GM21737 (cell line): Measurements from ENCODE around the gene INSYN2B.

Experiments used
- ATAC-seq: cut with Tn5 transposase; IDR thresholded peaks from one replicate; pipeline ENCODE4 v1.9.1; 2021; ENCODE audit warnings: mild to moderate bottlenecking, moderate library complexity; ENCODE audit not compliant: unreplicated experiment

The INSYN2B gene

DNA sequence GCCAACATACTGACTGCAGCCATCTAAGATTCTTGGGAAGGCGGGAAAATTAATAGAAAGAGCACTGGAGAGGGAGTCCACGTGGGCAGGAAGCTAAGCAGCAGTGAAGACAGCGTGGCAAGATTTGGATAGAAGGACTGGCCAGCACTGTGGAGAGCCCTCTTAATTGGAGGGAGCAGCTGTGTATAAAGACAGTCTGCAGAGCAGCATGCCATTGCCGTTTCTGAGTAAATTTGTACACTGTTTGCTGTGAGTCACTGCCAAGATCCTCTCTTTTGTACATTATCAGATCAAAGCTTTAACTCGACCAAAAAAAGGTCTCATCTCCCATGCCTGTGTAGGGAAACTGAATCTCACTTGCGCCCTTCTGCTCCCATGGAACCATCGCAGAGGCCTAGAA is 45.3 kb downstream of the INSYN2B start:
- ATAC-seq, result no peak

DNA sequence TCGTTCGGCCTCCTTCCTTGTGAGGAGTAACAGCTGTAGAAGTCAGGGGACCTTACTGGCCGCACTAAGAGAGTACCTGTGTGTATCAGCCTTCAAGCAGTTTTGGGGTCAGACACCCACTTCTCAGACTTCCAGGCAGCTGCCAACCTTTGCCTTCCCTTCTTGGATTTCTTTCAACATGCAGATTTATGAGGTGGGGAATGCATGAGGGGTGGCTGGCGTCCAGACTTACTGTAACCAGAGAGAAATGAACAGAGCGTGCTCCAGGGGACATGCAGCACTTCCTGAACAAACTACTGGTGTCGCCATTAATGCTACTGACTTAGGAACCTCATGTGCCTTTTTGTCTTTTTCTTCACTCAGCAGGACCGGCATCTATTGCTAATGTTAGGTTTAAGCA is 46.7 kb downstream of the INSYN2B start:
- no peak for ATAC-seq

DNA sequence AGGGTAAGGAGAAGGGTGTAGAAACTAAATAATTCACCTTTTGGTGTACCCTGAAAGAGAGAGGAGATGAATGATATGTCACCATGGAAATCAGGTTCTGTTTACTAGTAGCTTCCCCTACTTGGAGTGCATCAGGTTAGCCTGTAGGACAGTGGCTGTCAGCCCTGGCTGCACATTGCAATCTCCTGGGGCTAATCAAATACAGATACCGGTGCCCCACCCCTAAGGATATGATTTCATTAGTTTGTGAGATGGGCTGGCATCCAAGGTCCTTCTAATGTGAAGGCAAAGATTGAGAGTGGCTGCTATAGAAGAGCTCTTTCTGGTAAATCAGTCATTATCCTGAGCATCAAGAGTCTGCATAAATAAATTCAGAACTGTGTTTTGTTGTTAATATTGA is 47.2 kb downstream of the INSYN2B start:
- no peak for ATAC-seq

DNA sequence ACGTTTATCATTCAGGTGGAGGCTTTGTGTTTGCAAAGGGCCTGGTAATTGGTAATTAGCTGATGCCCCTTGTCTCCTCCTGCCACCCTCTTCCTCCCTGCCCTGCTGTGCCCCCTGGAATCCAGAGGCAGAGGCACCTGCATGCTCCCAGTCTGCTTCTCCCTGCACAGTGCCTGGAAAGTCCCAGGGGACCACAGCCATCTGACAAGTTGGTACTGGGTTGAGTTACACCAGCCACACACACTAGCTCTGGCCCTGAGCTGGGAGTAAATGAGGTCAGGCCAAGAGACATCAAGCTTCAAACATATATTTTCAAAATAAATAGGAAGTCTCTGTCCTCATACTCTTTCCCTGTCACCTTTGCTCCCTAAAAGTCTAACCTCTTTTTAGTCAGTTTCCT is 56.3 kb downstream of the INSYN2B start:
- ATAC-seq, result no peak

DNA sequence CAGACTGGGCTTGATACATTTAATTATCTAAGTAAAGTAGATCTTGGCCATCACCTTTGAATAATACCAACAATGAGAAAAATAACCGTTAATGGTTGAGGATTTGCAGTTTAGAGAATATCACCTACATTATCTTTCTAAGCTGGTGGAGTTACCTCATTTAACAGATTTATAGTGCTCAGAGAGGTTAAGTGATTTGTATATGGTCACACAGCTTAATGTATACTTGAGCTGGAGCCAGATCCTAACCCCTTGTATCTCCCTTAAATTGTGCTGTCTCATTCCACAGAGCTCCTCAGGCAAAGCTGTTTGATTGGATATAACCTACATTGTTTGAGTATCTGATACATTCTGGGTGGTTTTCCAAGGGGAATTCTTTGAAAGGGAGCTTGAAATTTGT is 57.8 kb downstream of the INSYN2B start:
- ATAC-seq, result no peak

DNA sequence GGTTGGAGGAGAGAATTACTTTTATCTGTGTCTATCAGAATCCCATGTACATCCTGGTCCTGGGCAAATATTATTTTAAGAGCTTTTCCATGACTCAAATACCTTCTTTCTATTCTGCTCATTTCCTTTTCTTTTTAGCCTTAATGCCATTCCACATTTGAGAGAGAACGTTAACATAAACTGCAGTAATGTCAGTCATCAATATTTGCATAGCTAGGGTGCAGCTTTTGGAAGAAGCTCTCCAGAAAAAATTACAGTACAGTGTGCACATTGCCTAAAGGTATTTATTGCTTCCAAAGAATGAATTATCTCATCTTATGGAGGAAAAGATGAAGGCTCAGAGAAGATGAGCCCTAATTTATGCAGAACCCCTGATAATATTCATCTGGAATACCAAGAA is 58.3 kb downstream of the INSYN2B start:
- ATAC-seq, result no peak

DNA sequence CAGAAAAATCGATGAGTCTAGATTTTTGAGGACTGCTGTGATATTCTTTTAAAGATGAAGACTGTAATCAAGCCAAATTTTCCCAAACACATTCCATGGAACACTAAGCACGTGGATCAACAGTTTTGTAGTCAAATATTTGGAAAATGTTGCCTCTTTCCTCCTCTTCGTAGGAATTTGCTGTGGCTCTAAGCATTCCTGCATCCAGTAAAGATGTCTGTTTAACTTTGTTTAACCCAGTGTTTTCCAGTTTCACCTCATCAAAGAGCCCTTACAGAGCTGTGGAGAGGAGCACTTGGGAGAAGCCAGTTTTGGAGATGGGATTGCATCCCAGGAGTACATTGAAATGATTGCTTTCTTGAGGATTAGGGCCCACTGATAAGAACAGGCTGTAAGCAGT is 58.9 kb downstream of the INSYN2B start:
- no peak for ATAC-seq

DNA sequence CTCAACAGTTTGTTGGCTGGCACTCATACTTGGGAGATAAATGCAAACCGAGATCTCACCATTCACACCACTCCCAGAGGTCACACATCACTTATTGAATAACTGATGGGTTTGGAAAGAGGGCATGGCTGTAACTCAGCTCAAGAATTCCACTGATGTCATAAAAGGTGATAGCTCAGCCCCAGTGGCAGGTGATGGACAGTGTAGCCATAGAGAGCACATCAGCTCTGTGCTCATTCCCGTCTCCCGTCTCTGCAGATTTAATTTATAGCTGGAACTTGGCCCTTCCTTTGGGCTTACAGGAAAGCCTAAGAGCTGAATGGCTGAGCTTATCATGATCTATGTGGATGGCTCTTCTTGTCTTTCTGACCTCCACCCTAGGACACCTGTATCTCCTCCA is 59.8 kb downstream of the INSYN2B start:
- ATAC-seq, result no peak

DNA sequence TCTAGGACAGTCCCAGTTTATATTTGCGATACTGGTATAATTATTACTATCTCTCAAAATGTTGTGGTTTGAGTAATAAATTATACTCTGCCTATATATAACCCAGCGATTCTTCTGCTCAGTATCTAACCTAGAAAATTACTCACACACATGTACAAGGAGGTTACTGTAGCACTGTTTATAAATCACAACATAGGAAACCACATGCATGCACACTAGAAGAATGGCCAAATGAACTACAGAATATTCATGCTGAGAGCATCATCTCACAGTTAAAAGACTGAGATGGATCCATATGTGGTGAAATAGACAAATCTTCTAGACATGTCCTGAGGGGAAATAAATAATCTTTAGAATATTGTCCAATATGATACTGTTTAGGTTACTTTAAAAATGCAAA is 62.1 kb downstream of the INSYN2B start:
- ATAC-seq, result no peak

DNA sequence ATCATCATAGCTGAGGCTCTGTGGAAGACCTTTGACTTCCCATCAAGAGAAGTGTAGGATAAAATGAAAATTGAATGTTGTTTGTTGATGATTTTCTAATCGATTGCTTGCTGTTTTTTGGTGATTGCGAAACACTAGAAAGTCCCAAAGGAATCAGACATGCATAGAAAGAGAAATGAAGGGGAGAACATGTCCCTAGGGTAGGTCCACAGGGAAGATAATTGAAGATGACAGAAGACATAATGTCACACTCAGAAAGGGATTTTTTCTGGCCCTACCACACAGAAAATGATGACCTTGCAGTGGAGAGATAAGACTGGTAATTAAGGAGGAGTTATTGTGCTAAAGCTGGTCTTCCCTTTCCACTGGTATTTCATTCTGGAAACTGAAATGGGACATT is 62.8 kb downstream of the INSYN2B start:
- no peak for ATAC-seq

DNA sequence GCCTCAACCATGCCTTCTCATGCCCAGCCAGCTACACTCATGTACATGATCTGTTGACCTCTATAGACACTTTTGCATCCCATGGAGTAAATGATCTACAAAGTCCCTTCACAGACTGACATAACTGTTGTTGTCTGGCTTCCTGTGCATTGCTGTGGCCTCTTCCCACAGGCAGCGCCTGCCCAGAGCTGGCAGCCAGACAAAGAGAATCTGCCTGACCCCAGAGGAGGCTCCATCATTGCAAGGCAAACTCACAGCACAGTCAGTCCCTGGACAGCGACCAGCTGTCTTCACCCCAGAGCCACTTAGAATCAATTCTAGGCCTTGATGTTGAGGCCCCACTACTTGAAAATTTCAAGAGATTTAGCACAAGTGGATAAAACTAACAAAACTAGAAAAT is 65.5 kb downstream of the INSYN2B start:
- no peak for ATAC-seq

DNA sequence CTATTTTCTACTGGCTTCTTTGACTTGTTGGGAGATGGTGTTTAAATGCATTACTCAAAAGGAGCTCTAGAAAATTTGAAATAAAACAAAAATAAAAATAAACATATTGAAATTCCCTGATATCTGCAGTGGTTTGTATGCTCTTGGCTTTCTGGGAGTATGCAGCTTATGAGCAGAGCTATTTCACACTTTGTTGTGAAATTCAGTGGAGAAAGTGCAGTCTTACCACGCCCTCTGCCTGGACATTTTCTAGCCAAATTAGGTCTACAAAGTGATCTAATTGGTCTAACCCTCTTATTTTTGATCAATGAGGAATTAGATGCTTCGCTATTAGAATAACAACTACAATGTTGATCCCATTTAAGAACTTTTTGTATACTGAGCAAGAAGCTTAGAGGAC is 66.8 kb downstream of the INSYN2B start:
- ATAC-seq, result no peak

DNA sequence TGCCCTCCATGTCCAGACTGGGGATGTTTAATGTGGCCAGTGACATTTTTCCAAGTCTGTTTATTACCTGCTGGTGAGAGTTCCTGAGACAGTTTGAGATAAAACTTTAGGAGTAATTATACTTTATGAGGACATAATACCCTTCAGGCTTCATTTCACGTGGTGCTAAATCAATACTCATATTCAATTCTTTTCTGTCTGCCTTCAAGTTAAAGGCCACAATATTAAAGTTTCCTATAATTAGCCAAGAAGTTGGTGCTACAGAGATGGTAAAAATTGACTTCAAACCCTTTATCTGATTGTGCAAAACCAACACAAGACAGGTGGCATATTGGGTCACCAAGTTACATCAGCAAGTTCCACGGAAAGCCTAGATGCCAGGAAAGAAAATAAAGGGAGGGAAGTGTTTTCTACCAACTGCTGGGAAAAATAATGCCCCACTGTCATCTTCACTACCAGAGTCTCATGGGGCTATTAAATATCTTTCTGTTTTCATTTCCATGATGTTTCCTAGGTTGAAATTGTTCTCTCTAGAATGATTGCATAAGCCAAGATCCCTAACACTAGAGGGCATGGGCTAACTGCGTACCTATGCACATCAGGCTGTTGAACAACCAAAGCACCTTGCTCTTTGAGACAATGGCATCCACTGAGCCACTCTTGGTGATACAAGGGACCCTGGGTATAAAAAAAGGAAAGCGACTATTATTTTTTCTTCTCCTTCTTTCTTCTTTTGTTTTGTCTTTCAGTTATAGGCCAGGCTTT is 68.7 kb downstream of the INSYN2B start:
- no peak for ATAC-seq

DNA sequence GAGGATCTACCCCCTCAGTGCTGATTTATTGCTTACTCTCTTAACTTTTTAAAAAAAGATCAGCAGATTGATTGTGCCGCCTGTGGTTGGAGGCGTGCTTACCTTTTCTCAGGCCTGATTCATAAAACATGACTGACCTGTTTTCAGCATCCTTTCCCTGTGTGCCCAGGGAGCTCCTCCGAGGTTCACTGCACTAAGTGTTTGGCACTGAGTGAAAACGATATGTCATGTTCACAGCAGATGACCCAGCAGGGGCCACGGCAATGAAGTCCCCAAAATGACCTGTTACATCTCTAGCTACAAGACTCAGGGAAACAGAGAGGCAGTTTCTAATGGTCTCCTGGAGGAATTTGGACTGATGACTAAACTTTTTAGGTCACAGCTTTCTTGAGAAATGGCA is 69.9 kb downstream of the INSYN2B start:
- no peak for ATAC-seq

DNA sequence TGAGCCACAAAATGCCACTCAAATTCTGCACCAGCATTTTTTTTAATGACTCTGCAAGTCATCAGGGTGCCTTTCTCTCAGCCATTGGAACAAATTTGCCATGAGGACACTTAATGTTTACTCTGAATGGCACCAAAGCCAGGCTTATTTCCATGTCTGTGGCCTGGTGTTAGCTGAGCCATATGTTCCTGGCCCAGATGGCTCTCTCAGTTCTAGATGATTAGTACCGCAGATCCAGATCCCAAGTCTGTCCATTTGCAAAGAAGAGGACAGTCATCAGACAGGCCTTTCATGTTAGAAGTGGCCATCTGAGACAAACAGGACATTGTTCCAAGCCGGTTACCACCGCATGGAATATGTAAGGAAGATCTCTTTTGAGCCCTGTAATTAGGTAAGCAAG is 70.3 kb downstream of the INSYN2B start:
- no peak for ATAC-seq

DNA sequence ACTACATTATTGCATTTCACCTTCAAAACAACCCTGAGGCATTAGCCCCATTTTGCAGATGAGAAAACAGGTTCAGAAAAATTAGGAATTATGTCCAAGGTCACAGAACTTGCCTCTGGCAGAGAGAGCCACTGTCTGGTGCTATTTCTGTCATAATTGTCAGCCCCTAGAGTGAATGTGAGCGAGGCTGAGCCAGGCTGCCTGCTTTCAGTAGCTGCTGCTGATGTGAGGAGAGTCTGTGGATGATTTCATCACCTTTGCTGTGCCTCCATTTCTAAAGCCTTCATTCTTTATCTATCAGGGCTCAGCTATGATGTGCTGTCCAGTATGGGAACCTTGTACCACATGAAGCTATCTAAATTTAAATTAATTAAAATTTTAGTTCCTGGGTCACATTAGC is 71.4 kb downstream of the INSYN2B start:
- ATAC-seq, result no peak

DNA sequence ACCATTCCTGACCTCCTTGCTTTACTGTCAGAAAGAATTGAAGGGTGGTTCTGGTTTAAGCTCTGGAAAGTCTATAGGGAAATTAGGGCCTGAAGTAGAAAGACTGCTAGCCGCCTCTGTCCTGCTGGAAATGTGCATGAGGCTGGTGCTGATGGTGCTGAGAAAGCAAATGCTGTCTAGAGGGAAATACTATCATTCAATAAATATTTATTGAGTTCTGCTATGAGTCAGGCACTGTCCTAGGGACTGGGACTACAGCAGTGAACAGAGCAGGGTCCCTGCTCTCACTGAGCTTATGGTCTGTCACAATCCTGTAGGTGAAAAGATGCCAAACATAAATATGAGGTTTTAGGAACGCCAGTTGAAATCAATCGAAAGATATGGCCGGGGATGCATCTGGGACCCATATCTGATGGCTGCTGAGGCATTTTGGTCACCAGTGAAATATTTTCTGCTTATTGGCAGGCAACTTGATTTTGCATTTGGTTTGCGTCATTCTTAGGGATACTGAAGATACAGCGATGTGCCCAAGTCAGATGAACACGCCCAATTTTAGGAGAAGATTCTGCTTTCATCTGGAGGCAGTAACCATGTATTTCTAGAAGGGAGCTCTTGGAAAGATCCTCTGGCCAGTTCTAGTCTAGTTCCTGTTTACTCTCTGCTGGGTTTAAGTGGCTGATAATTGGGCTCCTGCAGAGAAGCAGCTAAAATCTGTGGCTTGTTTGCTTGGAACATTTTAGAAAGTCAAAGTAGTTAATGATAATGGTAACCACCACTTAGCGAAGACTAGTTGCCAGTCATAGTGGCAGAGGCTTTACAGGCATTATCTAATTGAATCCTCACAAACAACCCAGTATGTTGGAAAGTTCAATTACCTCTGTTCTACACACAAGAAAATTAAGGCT is 73.3 kb downstream of the INSYN2B start:
- ATAC-seq, result no peak

DNA sequence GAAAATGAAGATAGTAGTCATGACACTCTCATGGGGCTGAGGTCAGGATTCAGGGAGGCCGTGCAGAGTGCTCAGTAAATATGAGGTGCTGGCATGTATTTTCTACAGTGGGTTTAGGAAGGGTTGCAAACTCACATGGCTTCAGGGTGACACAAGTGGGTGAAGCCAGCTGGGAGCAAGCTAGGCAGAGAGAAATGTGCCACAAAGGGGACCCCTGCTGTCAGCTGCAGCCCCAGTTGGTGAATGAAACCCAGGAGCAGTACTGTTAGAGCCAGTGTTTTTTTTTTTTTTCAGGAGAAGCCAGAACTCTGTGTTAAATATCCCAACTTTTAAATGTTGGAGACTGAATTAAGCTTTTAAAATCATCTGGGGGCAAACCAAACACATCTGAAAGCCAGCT is 75.3 kb downstream of the INSYN2B start:
- no peak for ATAC-seq

DNA sequence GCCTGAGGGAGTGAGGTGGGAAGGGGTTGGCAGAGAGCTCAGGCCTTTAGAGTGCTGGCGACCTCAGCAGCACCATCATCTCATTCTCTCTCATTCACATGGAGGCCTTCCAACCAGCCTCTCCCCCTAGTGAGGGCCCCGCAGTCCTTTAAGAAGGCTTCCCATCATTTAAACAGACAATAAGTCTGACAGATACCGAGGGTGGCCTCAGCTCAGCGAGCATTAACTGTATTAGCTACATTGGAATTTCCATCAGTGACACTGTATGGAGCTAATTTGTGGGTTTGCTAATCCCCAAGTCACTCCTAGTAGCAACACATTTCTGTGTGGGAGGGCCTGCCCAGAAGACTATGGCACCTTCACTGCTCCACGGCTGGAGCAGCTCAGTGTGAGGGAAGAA is 75.8 kb downstream of the INSYN2B start:
- ATAC-seq, result no peak

DNA sequence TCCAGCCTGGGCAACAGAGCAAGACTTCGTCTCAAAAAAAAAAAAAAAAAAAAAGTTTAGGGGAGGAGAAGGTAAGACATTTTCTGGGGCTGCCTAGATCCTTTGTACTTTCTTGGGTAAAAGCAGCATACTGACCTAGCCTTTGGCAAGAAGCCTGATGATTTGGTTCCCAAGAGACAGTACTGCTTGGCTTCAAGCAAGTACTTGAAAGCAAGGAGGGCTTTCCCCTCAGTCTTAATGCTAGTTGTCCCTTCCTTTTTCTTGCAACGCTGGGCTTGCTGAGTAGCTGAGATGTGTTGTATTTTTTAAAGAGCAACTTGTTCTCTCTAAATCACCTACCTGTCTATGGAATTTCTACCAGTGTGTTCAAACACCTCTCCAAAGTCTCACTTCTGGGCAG is 76.2 kb downstream of the INSYN2B start:
- no peak for ATAC-seq

DNA sequence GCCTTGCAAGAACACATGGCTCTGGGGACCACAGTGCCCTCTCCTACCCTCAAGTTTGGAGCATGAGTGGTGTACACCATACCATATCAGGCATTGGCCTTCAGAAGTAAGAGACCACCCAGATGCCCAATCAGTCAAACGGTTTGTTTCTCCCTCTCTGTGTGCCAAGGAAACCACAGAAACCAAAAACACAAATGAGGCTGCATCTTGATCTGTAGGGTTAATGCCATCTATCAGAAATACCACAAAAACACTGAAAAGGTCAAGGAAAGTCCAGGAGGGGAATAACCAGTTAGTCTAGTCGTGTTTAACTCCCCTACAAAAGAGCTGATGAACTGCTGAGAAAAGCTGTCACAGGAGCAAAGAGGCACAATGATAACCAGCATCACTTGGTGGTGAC is 78.4 kb downstream of the INSYN2B start:
- ATAC-seq, result no peak

DNA sequence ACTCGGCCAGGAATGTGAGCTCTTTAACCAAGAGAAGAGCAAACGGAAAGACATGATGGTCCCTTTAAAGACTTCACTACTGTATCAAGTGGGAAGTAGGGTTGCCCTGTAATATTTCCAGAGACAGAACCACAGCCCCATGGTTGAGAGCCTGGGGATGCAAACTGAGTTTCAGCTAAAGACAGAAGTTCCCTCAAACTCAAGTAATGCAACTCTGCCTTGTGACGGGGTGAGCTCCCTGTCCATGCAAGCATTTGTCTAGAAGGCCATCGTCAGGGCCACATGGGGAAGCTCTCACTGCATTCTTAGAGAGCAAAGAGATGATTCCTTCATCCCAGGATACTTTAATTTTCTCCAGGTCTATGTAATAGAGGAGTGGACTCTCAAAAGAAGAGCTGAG is 82.8 kb downstream of the INSYN2B start:
- ATAC-seq, result no peak
